Activated CD4-positive, alpha-beta T cell treated with anti-CD3 and anti-CD28 coated beads for 48 hours (primary cell): ENCODE results near the gene HOXC6.
A peak's percentile ranks its signal among the peaks of the same experiment; 100 is the strongest.

ENCODE experiments used
- DNase-seq: peaks from one replicate; pipeline ENCODE4 v3.0.0-alpha.2; 2020

HOXC6 gene

GRCh38 chr12:54002915-54003389 lies 25.3 kb upstream of the HOXC6 start:
- DNase-seq, result no peak

- no peak for DNase-seq
These were observed 24.6 kb upstream of the HOXC6 start for GRCh38 chr12:54003625-54004024.

GRCh38 chr12:54004063-54004840 lies 24.0 kb upstream of the HOXC6 start:
- DNase-seq, result no peak

GRCh38 chr12:54004841-54005530 lies 23.3 kb upstream of the HOXC6 start:
- no peak for DNase-seq

- DNase-seq, result no peak
These were observed 22.7 kb upstream of the HOXC6 start for GRCh38 chr12:54005531-54005852.

GRCh38 chr12:54005853-54006558 lies 22.2 kb upstream of the HOXC6 start:
- DNase-seq, result peak; percentile 89

- DNase-seq, result no peak
These were observed 21.6 kb upstream of the HOXC6 start for GRCh38 chr12:54006559-54007220.

- DNase-seq, result no peak
These were observed 20.5 kb upstream of the HOXC6 start for GRCh38 chr12:54007538-54008259.

GRCh38 chr12:54008260-54008552 lies 20.0 kb upstream of the HOXC6 start:
- DNase-seq, result no peak

- DNase-seq, result peak; percentile 54
These were observed 18.8 kb upstream of the HOXC6 start for GRCh38 chr12:54009171-54010052.

GRCh38 chr12:54010053-54010971 lies 17.9 kb upstream of the HOXC6 start:
- no peak for DNase-seq

GRCh38 chr12:54010972-54011664 lies 17.1 kb upstream of the HOXC6 start:
- DNase-seq, result no peak

GRCh38 chr12:54011665-54012532 lies 16.3 kb upstream of the HOXC6 start:
- DNase-seq, result no peak

- DNase-seq, result no peak
These were observed 15.4 kb upstream of the HOXC6 start for GRCh38 chr12:54012631-54013409.

- DNase-seq, result no peak
These were observed 13.7 kb upstream of the HOXC6 start for GRCh38 chr12:54014377-54015017.

- DNase-seq, result no peak
These were observed 13.0 kb upstream of the HOXC6 start for GRCh38 chr12:54015018-54015931.
